GM18951 (cell line): ENCODE measurements around the gene TRIM68.

Experiments used
- POLR2A ChIP-seq: IDR thresholded peaks from 4 replicates; pipeline ENCODE4 v1.6.1; 2011; ENCODE audit warnings: mild to moderate bottlenecking; ENCODE audit not compliant: insufficient read length, insufficient read depth; ENCODE audit errors: extremely low read depth
- in situ Hi-C: fragments of 300-500 bp; cut with MboI; formaldehyde crosslinking; loops from one replicate; pipeline ENCODE4 v1.12.0; 2022; ENCODE audit warnings: low sequenced_read_pairs, mixed read lengths, inconsistent platforms; ENCODE audit not compliant: unreplicated experiment

The TRIM68 gene

DNA sequence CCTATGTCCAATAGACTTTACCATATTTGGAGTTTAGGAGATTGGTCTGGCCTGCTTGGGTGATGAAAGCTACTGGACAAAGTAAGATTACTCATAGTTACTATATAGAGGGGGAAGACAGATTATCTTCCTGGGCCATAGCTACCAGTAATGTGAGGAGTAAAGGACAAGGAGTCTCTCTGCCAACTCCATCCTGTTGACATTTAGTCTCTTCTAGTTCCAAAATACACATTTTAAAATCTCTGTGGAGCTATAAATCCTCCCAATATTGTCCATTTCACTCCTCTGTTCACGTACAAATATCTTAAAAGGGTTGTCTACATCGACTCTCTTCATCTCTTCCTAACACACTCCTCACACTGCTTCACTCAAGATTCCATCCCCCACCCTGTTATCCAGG, 28.1 kb upstream of the TRIM68 start:
- no peak for TF ChIP-seq POLR2A
- in situ Hi-C loops, result loop anchor here (10.0 kb wide), 1 partner anchor 369 kb away; no protein-coding TSS in a partner anchor

DNA sequence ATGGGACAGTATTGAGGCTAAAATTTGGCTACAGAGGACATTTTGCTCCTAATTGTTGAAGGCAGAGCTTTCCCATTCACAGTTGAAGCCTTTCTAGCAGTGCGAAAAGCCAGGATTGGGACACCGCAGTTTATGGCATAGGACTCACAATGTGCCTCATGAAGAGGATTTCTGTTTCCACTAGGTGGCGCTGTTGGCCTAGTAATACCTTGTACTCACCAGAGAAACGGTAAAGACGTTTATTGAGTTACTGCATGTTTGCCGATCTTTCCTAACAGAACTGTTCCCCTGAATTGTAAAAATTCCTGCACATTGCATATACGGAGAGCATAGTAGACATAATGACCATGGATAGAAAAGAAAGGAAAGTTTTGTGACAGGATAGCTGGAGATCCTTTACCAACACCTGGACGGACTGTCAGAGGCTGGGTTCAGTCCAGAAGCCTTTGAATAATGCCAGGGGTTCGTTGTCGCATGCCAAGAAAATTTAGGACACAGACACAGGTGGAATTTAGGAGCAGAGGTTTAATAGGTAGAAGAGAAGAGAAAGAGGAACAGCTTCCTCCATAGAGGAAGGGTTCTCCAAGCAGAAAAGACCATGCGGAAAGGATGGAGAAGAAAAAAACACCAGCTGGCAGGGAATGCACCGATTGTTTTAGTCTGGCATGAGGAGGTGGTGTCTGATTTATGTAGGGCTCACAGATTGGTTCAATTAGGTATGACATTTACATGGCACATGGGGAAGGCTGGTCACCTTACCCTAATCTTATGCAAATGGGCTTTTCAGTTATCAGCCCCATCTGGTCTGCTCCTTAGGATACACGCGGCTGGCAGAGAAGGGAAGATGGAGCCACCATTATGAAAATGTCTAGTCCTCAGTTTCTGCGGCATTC, 18.4 kb upstream of the TRIM68 start:
- no peak for TF ChIP-seq POLR2A
- in situ Hi-C loops, result no loop called here

DNA sequence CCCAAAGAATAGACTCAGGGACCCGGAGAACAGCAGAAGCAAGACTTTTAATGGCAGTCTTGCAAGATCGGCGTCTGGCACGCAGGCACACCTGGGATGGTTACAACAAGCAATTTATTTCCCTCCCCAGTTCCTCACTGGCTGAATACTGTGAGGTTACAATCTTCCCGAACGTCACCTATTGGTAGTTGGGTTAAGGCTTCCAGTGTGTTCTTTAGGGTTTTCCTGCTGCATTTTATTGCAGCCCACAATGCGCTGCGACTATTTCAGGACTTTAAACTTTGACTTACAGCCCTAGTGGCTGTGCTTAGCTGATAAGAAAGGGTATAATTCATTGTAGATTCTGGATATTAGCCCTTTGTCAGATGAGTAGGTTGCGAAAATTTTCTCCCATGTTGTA, 11.5 kb upstream of the TRIM68 start:
- TF ChIP-seq POLR2A, result no peak

DNA sequence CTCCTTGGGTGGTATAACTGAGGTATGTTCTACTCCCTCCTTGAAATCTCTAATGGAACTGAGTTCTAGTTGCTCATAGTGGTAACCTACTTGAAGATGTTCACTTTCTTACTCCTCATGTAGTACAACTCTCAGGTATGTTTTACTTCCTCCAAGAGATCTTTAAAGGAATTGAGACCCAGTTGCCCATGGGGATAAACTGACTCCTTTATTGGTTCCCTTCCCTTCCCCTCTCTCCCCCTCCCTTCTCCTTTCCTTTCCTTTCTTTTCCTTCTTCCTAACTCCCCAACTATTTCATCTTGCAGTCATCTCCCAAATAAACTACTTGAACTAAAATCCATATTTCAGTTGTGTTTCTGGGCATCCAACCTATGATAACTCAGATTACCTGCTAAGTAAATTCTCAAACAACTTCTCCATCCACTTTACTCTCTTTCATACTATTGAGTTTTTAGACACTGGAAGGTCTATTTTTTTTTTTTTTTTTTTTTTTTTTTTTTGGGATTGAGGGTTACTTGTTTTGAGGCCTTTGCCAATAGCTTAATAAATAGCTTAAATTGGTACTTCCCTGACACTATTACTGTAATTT, 7.9 kb upstream of the TRIM68 start:
- in situ Hi-C loops, result loop anchor here (25.0 kb wide), 1 partner anchor 771 kb away; the partner anchor contains the start of gene OR51M1

More for the DNA sequence above, 11.5 kb upstream of the TRIM68 start:
- in situ Hi-C loops, result loop anchor here (25.0 kb wide), 1 partner anchor 768 kb away; the partner anchor contains the start of gene OR51M1

DNA sequence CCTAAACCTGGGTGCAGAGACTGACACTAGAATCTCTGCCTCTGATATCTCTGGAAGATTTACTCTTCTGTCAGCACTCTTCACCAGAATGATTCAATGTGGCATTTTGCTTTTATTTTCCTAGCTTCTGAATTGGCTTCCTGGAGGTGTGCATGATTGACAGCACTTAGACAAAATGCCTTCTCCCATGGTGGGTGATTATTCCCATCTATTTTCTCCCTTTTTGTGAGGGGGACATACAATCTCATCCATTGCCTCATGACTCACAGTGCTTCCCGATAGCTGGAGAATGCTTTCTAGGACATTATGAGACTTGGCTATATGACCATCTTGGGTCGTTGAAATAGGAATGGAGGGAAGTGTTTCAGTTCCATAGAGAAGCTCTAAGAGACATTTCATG, 4.0 kb upstream of the TRIM68 start:
- in situ Hi-C loops, result loop anchor here (25.0 kb wide), 1 partner anchor 775 kb away; the partner anchor contains the start of gene OR51M1

More for the DNA sequence above, 7.9 kb upstream of the TRIM68 start:
- no peak for TF ChIP-seq POLR2A

DNA sequence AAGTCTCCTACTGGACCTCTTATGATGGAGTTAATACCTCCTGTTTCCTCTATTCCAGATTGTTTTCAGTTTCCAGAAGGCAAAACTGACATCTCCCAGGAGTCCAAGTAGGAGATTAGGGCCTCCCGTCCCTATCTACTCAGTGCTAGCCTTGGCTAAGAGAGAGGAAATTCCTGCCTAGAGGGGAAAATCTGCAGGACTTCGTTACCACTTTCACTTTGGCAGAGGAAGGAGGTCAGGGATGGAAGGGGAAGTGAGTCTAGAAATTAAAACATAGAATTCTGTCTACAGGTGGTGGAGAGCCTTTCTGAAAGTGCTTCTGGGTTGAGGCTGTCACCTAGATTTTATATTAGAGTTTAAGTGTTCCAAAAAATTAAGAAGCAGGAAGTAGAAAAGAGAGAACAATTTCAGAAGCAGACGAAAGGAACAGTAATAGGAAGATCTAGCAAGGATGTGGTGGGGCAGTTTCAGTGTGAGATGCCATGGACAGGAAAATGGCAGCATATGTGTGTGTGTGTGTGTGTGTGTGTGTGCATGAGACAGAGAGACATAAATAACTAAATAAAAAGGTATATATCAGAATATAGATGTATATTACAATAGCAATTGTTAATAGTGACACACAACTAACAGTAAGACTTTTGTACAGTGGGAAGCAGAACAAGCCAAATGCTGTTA, 2.4 kb upstream of the TRIM68 start:
- no peak for TF ChIP-seq POLR2A

More for the DNA sequence above, 4.0 kb upstream of the TRIM68 start:
- no peak for TF ChIP-seq POLR2A

DNA sequence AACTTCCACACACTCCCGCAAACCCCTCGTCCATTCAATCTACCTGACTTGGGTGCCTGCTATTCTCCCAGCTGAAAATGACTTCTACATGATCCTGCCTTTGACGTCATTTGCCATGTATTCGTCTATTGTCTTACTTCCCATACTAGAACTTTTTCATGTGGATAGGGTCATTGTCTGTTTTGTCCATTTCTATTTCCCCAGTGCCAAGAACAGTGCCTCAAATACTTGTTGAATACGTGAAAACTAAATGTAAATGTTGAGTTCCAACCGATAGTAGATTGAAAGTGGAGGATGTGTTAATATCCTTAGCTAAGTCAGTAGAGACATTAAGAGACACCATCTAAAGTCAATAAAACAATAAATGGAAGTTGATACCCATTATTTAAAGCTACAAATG, 935 bp downstream of the TRIM68 start:
- in situ Hi-C loops, result loop anchor here (25.0 kb wide), 1 partner anchor 780 kb away; the partner anchor contains the start of gene OR51M1
- no peak for TF ChIP-seq POLR2A

More for the DNA sequence above, 2.4 kb upstream of the TRIM68 start:
- in situ Hi-C loops, result loop anchor here (25.0 kb wide), 1 partner anchor 777 kb away; the partner anchor contains the start of gene OR51M1

DNA sequence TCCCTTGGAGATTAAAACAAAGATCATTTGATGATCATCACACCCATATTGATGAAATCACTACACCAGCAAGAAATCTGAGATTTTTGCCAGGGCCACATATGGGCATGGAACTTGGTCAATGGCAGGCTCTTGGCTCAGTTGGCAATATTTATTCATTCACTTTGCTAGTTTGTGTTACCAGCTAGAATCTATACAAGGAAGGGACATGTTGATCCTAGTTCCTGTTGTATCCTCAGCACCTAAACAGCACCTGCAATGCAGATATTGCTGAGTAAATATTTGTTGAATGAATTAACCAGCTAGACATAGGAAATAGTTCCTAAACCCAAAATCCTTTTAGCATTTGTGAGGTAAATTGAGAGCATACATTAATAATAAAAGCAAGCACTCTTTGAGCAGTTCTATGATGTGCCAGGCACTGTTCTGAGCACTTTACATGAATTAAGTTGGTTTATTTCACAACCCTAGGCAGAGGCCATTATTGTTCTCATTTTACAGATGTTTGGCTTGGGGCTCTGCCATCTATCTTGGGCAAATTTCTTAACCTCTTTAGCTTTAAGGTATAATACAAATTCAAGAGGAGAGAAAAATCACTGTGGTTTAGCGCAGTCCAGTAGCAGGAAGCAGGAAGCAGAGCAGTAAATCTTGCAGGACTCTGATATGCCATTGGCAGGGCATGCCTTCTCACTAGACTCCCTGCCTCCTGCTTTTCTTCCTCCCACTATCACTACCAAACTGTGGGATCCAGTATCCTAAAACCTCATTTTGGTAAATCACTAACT, 1.6 kb downstream of the TRIM68 start:
- TF ChIP-seq POLR2A, result no peak
- in situ Hi-C loops, result loop anchor here (25.0 kb wide), 1 partner anchor 781 kb away; the partner anchor contains the start of gene OR51M1

DNA sequence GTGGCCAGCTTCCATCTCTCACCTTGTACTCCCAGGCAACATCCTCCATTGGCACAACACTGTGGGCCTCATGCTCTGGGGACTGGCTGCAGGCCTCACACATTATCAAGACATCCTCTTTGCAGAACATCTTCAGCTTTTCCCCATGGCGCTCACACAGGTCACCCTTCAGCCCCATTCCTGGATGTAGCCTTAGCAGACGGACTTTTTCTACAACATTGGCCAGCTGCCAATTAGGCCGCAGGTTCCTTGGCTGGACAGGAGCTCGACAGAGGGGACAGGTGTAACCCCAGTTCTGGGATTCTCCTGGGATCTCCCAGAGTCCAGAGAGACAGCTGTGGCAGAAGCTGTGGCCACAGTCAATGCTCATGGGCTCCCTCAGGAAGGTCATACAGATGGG, 3.0 kb downstream of the TRIM68 start:
- in situ Hi-C loops, result loop anchor here (25.0 kb wide), 1 partner anchor 782 kb away; the partner anchor contains the start of gene OR51M1
- no peak for TF ChIP-seq POLR2A

DNA sequence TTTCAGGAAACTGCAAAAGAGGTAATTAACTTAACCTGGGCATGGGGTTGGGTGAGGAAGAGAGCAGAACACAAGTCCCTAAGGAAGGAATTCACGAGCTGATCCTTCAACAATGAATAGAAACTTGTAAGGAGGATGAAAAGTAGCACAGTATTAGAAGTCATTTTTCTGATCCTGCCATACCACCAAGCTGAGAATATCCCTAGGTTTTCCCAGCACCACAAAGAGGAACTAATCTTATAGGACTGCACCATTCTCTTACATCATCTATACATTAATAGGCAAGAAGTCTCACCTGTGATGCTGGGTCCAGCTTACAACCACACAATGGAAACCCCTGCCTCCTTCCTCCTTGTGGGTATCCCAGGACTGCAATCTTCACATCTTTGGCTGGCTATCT, 14.3 kb downstream of the TRIM68 start, which contains the start of gene OR52I1:
OR52I1 (plus strand) TSS at position 301 of the 400 bp plus-strand sequence; CDS start at position 301, 0 bp downstream.
- no peak for TF ChIP-seq POLR2A
- in situ Hi-C loops, result no loop called here

DNA sequence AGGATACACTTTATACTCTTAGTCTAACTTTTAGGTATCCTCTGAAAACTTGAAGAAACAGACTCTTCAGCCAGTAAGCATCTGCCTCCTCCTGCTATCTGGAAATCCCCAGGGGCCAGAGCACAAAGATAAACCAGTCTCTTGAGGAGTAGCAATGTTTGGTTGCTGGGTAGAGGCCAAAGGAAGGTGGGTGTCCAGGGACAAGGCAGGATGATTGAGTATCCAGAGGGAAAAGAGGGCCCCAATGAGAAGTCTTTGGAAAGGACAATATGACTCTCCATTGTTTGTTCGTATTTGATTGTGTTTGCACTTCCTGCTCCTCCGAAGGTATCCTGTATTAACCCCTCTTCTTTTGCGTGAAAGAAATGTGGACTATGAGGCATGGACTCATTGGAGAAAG, 19.0 kb downstream of the TRIM68 start:
- no peak for TF ChIP-seq POLR2A
- in situ Hi-C loops, result no loop called here

DNA sequence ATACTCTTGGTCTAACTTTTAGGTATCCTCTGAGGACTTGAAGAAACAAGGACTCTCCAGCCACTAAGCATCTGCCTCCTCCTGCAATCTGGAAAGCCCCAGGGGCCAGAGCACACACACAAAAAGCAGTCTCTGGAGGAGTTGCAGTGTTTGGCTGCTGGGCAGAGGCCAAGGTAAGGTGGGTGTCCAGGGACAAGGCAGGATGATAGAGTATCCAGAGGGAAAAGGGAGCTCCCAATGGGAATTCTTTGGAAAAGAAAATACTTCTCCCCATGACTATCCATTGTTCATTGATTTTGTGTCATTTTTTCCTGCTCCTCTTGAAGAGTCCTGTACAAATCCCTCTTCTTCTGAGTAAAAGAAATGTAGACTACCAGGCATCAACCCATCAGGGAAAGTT, 26.6 kb downstream of the TRIM68 start, which contains the start of gene OR52I2:
OR52I2 (plus strand) TSS at position 301 of the 400 bp plus-strand sequence.
- in situ Hi-C loops, result no loop called here
- no peak for TF ChIP-seq POLR2A

DNA sequence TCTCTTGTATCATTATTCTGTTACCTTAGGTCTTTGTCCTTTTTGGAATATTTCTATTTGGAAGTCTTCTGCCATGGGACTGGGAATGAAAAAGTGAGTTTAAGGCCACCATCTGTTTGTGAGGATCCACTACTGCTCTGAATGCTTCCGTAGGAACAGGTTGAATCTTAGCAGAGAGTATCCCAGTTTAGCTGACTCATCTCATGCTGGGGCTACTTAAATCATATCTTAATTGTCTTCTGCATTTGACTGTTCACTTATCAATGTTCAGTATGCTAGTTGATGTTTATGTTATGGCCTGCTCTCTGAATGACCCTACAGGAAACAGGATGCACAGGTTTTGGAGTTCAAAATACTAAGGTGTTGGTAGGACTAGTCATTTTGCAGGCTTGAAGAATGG, 27.9 kb downstream of the TRIM68 start:
- TF ChIP-seq POLR2A, result no peak

More for the DNA sequence above, 27.9 kb downstream of the TRIM68 start:
- in situ Hi-C loops, result no loop called here
